Putamen (tissue), 1 donor: ENCODE results near the gene BRSK2.
"Not testable (repeated sequence)": the region's sequence is repeated elsewhere in the genome, so short reads cannot be mapped to it uniquely, and the experiment has no call there.

Source experiments
- DNase-seq: peaks from one replicate; pipeline ENCODE4 v3.0.0-alpha.2; 2016; ENCODE audit warnings: low spot score

The BRSK2 gene

GRCh38 chr11:1389932-1390568 lies at the start of gene BRSK2:
TSS of gene BRSK2 (plus strand) at chr11:1389934. CDS start at chr11:1390285, 351 bp downstream.
- DNase-seq: no peak

GRCh38 chr11:1340111-1340510 lies 49.6 kb upstream of the BRSK2 start:
- no peak for DNase-seq

- not testable (repeated sequence) for DNase-seq
These were observed 48.5 kb upstream of the BRSK2 start for GRCh38 chr11:1341226-1341625.

GRCh38 chr11:1341928-1342524 lies 47.7 kb upstream of the BRSK2 start:
- peak; percentile 78 for DNase-seq

- DNase-seq: no peak
These were observed 46.8 kb upstream of the BRSK2 start for GRCh38 chr11:1342946-1343345.

- DNase-seq: no peak
These were observed 46.2 kb upstream of the BRSK2 start for GRCh38 chr11:1343391-1344055.

- DNase-seq: no peak
These were observed 45.6 kb upstream of the BRSK2 start for GRCh38 chr11:1344056-1344635.

GRCh38 chr11:1345737-1346513 lies 43.8 kb upstream of the BRSK2 start:
- no peak for DNase-seq

GRCh38 chr11:1346669-1347390 lies 42.9 kb upstream of the BRSK2 start:
- DNase-seq: no peak

- not testable (repeated sequence) for DNase-seq
These were observed 42.2 kb upstream of the BRSK2 start for GRCh38 chr11:1347411-1347999.

GRCh38 chr11:1348146-1348795 lies 41.5 kb upstream of the BRSK2 start:
- DNase-seq: no peak

GRCh38 chr11:1348796-1349326 lies 40.9 kb upstream of the BRSK2 start:
- no peak for DNase-seq

- no peak for DNase-seq
These were observed 40.2 kb upstream of the BRSK2 start for GRCh38 chr11:1349327-1350041.

- no peak for DNase-seq
These were observed 39.5 kb upstream of the BRSK2 start for GRCh38 chr11:1350086-1350725.

GRCh38 chr11:1351278-1351937 lies 38.3 kb upstream of the BRSK2 start:
- DNase-seq: no peak

GRCh38 chr11:1352696-1353382 lies 36.9 kb upstream of the BRSK2 start:
- DNase-seq: no peak

GRCh38 chr11:1353383-1354124 lies 36.2 kb upstream of the BRSK2 start:
- DNase-seq: no peak
